Endodermal cell (in vitro differentiated cells): Measurements from ENCODE around the gene AHDC1. TPM values are rescaled to one million over a fixed set of nuclear protein-coding genes. Genes with fewer than 3 reads are reported as not detected.

Experiments used
- DNase-seq: peaks from one replicate; pipeline ENCODE4 v3.0.0-alpha.2; 2017
- H3K27ac ChIP-seq: 2 replicates; pipeline ENCODE4 v1.5.1; 2013; ENCODE audit warnings: mild to moderate bottlenecking, low read depth, low read length, moderate library complexity
- H3K27me3 ChIP-seq: 2 replicates; pipeline ENCODE4 v1.6.1; 2013; ENCODE audit warnings: mild to moderate bottlenecking, low read length, moderate library complexity; ENCODE audit not compliant: insufficient read depth, control insufficient read depth, poor library complexity, severe bottlenecking
- H3K36me3 ChIP-seq: 2 replicates; pipeline ENCODE4 v1.7.0; 2013; ENCODE audit warnings: mild to moderate bottlenecking, low read length, moderate library complexity; ENCODE audit not compliant: control insufficient read depth, insufficient read depth
- H3K4me1 ChIP-seq: one replicate; pipeline ENCODE4 v1.7.0; 2013; ENCODE audit warnings: low read length; ENCODE audit not compliant: control insufficient read depth, insufficient read depth
- H3K4me3 ChIP-seq: 2 replicates; pipeline ENCODE4 v1.5.1; 2013; ENCODE audit warnings: mild to moderate bottlenecking, low read length, moderate library complexity
- H3K9ac ChIP-seq: 2 replicates; pipeline ENCODE4 v1.6.1; 2013; ENCODE audit warnings: mild to moderate bottlenecking, low read length, moderate library complexity; ENCODE audit not compliant: poor library complexity, severe bottlenecking; ENCODE audit errors: extremely low read depth
- H3K9me3 ChIP-seq: 2 replicates; pipeline ENCODE4 v1.6.1; 2013; ENCODE audit warnings: mild to moderate bottlenecking, low read length, moderate library complexity; ENCODE audit not compliant: control insufficient read depth
- H3K27ac Mint-ChIP-seq: 2 replicates; pipeline ENCODE4 v1.8.0; 2020; ENCODE audit warnings: mixed read lengths
- H3K27me3 Mint-ChIP-seq: 2 replicates; pipeline ENCODE4 v1.8.0; 2021; ENCODE audit warnings: mild to moderate bottlenecking, mixed read lengths; ENCODE audit not compliant: insufficient read depth
- H3K36me3 Mint-ChIP-seq: 2 replicates; pipeline ENCODE4 v1.8.0; 2020; ENCODE audit warnings: low read depth, mixed read lengths
- H3K4me1 Mint-ChIP-seq: 2 replicates; pipeline ENCODE4 v1.8.0; 2020; ENCODE audit warnings: mixed read lengths
- H3K4me3 Mint-ChIP-seq: 2 replicates; pipeline ENCODE4 v1.8.0; 2020; ENCODE audit warnings: mild to moderate bottlenecking, moderate library complexity, mixed read lengths
- H3K9me3 Mint-ChIP-seq: 2 replicates; pipeline ENCODE4 v1.8.0; 2020; ENCODE audit warnings: mild to moderate bottlenecking, mixed read lengths
- WGBS, 2 experiments: methylation state at CpG; one replicate each; pipeline versions ENCODE4 v1.1.5 to v1.1.7; 2013; ENCODE audit warnings: missing lambda C conversion rate in 2 of 2, mixed read lengths in 1 of 2; ENCODE audit not compliant: insufficient coverage in 1 of 2, insufficient read length in 1 of 2; 5-methylcytosine and 5-hydroxymethylcytosine counted together
- total RNA-seq, 2 donors: library from RNA; stranded (reverse); fragmentation: NEBNext Ultra II Directional in 1 of 2; extraction: Animal tissue kit (Norgen Biotek cat#: 25700) in 1 of 2; gene quantifications; 2 replicates in 1 of 2; 3 replicates in 1 of 2; pipeline ENCODE4 v1.2.1, GENCODE V29; 2021
- TF ChIP-seq, protein P1 (sequence below): fragments of 200-600 bp; sonication (generic); conservative IDR thresholded peaks from 2 replicates; pipeline ENCODE4 v1.5.0; 2021; ENCODE audit warnings: antibody characterized with exemption, mild to moderate bottlenecking

The AHDC1 gene
- total RNA-seq, 2 donors from 2014 or later: 39.3 to 41.2 TPM

DNA sequence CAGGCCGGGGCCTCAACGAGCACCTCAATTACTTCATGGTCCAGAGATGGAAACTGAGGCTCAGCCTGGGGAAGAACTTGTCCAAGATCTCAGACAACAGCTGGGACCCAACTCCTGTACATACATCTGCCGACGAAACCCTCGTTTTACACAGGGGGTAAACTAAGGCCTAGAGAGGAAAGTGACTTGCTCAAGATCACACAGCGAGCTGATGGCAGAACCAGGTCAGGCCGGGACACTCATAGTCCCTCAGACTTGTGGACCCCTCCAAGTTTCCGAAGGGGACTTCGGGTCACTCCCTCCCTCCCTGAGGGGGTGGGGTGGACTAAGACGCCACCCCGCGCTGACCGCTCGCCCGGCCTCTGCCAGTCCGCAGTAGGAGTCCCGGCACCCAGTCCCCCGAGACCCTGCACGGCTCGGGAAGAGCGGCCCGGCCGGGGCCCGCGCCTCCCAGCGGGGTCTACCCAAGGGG is 114.4 kb downstream of the AHDC1 start:
- no peaks in the 10 kb centered on the region for H3K9me3 ChIP-seq
- peak overlapping the region; percentile 73 for H3K27ac ChIP-seq
- H3K4me3 Mint-ChIP-seq: peak overlapping the region; percentile 89
- TF ChIP-seq, protein P1, sequence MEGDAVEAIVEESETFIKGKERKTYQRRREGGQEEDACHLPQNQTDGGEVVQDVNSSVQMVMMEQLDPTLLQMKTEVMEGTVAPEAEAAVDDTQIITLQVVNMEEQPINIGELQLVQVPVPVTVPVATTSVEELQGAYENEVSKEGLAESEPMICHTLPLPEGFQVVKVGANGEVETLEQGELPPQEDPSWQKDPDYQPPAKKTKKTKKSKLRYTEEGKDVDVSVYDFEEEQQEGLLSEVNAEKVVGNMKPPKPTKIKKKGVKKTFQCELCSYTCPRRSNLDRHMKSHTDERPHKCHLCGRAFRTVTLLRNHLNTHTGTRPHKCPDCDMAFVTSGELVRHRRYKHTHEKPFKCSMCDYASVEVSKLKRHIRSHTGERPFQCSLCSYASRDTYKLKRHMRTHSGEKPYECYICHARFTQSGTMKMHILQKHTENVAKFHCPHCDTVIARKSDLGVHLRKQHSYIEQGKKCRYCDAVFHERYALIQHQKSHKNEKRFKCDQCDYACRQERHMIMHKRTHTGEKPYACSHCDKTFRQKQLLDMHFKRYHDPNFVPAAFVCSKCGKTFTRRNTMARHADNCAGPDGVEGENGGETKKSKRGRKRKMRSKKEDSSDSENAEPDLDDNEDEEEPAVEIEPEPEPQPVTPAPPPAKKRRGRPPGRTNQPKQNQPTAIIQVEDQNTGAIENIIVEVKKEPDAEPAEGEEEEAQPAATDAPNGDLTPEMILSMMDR: no peak
- peak overlapping the region; percentile 93 for H3K4me3 ChIP-seq
- peak overlapping the region; percentile 89 for H3K9ac ChIP-seq
- no peaks in the 10 kb centered on the region for H3K27me3 Mint-ChIP-seq
- H3K9me3 Mint-ChIP-seq: no peaks in the 10 kb centered on the region
- peaks cover 5% of the 10 kb centered on the region for H3K36me3 ChIP-seq
- H3K4me1 Mint-ChIP-seq: peaks cover 12% of the 10 kb centered on the region
- DNase-seq: no peak
- H3K4me1 ChIP-seq: no peaks in the 10 kb centered on the region
- H3K27ac Mint-ChIP-seq: peak overlapping the region; percentile 93
- H3K36me3 Mint-ChIP-seq: peaks cover 3% of the 10 kb centered on the region
- WGBS, 2 experiments: 1 to 3% methylated on average over 15 to 26 of the region's 26 CpGs
- no peaks in the 10 kb centered on the region for H3K27me3 ChIP-seq

DNA sequence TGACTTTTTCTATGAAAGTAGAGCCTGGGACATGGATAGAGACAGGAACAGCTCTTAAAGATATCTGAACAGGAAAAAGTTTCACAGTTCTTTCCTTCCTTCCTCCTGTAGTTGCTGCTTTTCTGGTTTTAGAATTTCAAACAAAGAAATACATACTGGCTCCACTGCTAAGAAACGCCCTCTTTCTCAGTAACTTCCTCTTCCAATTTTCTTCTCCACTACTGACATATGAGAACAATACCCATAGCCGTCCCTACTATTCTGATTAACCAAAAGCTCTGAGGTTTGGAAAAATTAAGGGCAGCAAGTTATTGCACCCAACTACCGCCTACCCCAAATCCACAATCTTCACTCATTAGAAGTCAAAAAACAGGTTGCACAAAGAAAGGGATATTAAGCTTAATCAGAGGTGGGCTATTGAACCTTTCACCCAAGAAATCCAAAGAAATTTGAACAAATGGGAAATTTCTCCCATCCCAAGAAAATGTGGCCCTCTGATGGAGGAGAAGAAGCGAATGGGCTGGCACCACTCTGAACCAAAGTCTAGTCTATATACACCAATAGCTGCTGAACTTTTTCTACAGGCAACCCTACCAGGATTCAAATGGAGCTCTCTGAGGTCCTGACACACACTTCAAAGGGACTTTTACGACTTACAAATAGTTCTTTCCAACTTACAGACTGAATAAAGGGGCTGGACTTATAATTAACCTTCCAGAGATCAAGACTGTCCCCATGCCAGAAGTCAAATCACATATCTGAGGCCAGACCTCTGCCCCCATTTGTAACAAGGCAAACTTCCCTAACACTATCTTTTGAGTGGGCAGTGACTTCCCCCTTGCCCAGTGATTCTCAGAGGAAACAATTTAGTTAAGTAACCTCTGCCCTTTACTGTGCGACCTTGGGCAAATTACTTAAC is 115.7 kb downstream of the AHDC1 start:
- peak overlapping the region; percentile 31 for H3K27ac ChIP-seq
- H3K36me3 Mint-ChIP-seq: peaks cover 7% of the 10 kb centered on the region
- 36 to 52% methylated on average over 3 to 6 of the region's 6 CpGs for WGBS, 2 experiments
- H3K27ac Mint-ChIP-seq: peak overlapping the region; percentile 35
- H3K36me3 ChIP-seq: peaks cover 13% of the 10 kb centered on the region
- no peaks in the 10 kb centered on the region for H3K9me3 Mint-ChIP-seq
- no peaks in the 10 kb centered on the region for H3K9me3 ChIP-seq
- no peaks in the 10 kb centered on the region for H3K27me3 Mint-ChIP-seq
- H3K4me3 Mint-ChIP-seq: peak overlapping the region; percentile 89
- no peak for DNase-seq
- H3K4me3 ChIP-seq: peak overlapping the region; percentile 93
- TF ChIP-seq, protein P1: no peak
- H3K4me1 Mint-ChIP-seq: peaks cover 12% of the 10 kb centered on the region
- H3K27me3 ChIP-seq: no peaks in the 10 kb centered on the region
- no peak overlapping the region for H3K9ac ChIP-seq
- no peaks in the 10 kb centered on the region for H3K4me1 ChIP-seq

DNA sequence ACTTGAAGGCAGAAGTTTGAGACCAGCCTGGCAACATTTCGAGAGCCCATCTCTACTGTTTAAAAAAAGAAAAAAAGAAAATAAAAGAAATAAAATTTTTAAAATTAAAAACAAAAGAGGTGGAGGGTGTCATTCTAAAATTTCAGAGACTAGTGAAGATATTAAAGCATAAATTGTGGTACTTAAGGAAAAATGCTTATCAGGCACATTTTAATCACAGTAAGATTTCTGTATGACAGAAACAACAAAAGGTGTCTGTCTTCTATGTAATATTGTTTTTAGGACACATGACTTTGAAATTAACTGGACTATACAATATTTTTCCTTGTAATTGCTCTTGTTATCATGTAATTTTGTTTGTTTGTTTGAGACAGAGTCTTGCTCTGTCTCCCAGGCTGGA is 118.6 kb downstream of the AHDC1 start:
- Histone ChIP-seq H3K9me3 (no peaks in the 10 kb centered on the region), H3K4me1 (no peaks in the 10 kb centered on the region), H3K9ac (no peak overlapping the region), H3K27me3 (no peaks in the 10 kb centered on the region), H3K36me3 (peaks cover 13% of the 10 kb centered on the region), H3K27ac (no peak overlapping the region), H3K4me3 (no peak overlapping the region)
- Mint-ChIP-seq H3K4me1 (peaks cover 15% of the 10 kb centered on the region), H3K9me3 (no peaks in the 10 kb centered on the region), H3K27me3 (no peaks in the 10 kb centered on the region), H3K4me3 (no peak overlapping the region), H3K36me3 (peaks cover 9% of the 10 kb centered on the region), H3K27ac (no peak overlapping the region)
- no peak for DNase-seq
- TF ChIP-seq, protein P1: no peak
- no CpG with 5 or more reads among the region's 1 CpG for WGBS, 2 experiments

Other genes starting within 250 kb of the AHDC1 start
- 10 to 100 TPM in 1 of 2 donors, 1 to 10 TPM in 1; 6.6 to 11.5 TPM for gene MAP3K6, start 237.2 kb downstream of the AHDC1 start, total RNA-seq
- under 1 TPM in 1 of 2 donors, not detected in 1; 0.26 TPM for gene FCN3, start 229.3 kb downstream of the AHDC1 start, total RNA-seq
- gene CD164L2, start 220.8 kb downstream of the AHDC1 start, total RNA-seq: 1 to 10 TPM; 1.6 to 1.8 TPM
- 1 to 10 TPM; 3.5 to 4.1 TPM for gene GPR3, start 211.5 kb downstream of the AHDC1 start, total RNA-seq
- gene WASF2, start 114.0 kb downstream of the AHDC1 start, total RNA-seq: 10 to 100 TPM; 90.0 to 98.8 TPM
- gene FGR, start 31.0 kb upstream of the AHDC1 start, total RNA-seq: not detected
- gene IFI6, start 68.0 kb upstream of the AHDC1 start, total RNA-seq: 1 to 10 TPM in 1 of 2 donors, under 1 TPM in 1; 0.71 to 1.1 TPM
- gene FAM76A, start 121.8 kb upstream of the AHDC1 start, total RNA-seq: 10 to 100 TPM; 13.0 to 14.7 TPM
- 10 to 100 TPM; 19.5 to 23.3 TPM for gene STX12, start 169.1 kb upstream of the AHDC1 start, total RNA-seq
- 10 to 100 TPM; 45.0 to 48.1 TPM for gene PPP1R8, start 226.6 kb upstream of the AHDC1 start, total RNA-seq